Panc1 (cell line): ENCODE data around the gene SRXN1.

Experiments
- CTCF ChIP-seq: fragments of 450-650 bp; IDR thresholded peaks from 2 replicates; pipeline ENCODE4 v1.5.1; 2017; ENCODE audit warnings: mild to moderate bottlenecking
- POLR2AphosphoS5 ChIP-seq: IDR thresholded peaks from 2 replicates; pipeline ENCODE4 v1.6.1; 2012; ENCODE audit warnings: mild to moderate bottlenecking, low read depth, low read length, moderate library complexity

GRCh38 chr20:667351-668034 is 14.5 kb upstream of the SRXN1 start:
- no peak for TF ChIP-seq POLR2AphosphoS5
- peak; percentile 95 for TF ChIP-seq CTCF
